KBM-7 (cell line): ENCODE results near the gene CACNA1C.

Experiments used
- DNase-seq: peaks from one replicate; pipeline ENCODE4 v3.0.0-alpha.2; 2015
- in situ Hi-C: fragments of 300-500 bp; cut with MboI; formaldehyde crosslinking; loops from 2 replicates; pipeline ENCODE4 v1.14.3; 2020; ENCODE audit warnings: low sequenced_read_pairs, low pct_unique_long_range_greater_than_20kb, mixed read lengths

Gene CACNA1C

DNA sequence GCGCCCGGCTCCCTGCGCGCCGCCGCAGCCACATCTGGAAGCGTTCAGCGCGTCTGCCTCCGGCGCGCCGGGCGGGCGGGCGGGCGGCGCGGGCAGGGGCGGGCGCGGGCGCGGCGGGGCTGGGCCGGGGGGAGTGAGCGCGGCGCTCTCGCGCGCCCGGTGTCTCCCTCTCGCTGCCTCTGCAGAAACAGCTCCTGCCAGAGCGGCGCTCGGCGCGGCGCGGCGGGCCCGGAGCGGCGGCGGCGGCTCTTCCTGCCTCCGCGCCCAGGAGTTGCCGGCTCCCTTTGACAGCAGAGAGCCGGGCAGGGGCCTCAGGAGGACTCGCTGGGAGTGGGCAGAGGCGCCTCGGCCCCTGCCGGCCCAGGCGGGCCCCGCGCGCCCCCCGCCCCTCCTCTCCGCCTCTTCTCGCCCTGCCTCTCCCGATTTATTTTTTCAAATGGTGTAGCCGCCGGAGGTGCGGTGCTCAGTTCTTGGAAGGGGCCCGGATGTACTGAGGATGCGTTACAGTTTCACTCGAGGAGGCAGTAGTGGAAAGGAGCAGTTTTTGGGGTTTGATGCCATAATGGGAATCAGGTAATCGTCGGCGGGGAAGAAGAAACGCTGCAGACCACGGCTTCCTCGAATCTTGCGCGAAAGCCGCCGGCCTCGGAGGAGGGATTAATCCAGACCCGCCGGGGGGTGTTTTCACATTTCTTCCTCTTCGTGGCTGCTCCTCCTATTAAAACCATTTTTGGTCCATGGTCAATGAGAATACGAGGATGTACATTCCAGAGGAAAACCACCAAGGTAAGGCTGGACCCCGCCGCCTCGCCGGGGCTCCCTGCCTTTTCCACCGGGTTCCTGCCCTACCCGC, at the start of gene CACNA1C:
TSS of gene CACNA1C (plus strand) at position 162 of the 853 bp plus-strand sequence. CDS start at position 738, 576 bp downstream.
- DNase-seq: peak; percentile 62
- in situ Hi-C loops: loop anchor here (25.0 kb wide), 1 partner anchor 534 kb away; no protein-coding TSS in a partner anchor

DNA sequence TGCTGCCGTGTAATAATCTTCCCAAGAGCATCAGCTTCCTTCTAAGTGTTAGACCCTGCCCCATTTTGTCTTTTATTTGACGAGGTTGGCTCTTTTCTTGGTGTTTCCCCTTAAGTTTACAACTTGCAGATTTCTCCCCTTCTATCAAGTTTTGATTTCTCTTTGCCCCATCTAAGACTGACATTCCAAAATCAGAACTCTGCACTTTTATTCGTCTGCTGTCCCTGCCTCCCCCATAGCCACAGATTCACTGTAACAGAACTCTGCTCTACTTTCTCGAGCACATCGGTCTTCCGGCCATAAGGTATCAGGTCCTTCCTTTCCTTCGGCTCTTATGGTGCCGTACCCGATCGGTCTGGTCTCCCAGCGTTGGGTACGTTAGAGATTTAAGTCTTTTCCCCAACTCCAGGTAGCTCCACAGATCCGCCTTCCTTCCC, 49.1 kb upstream of the CACNA1C start:
- DNase-seq: no peak
- in situ Hi-C loops: no loop called here

DNA sequence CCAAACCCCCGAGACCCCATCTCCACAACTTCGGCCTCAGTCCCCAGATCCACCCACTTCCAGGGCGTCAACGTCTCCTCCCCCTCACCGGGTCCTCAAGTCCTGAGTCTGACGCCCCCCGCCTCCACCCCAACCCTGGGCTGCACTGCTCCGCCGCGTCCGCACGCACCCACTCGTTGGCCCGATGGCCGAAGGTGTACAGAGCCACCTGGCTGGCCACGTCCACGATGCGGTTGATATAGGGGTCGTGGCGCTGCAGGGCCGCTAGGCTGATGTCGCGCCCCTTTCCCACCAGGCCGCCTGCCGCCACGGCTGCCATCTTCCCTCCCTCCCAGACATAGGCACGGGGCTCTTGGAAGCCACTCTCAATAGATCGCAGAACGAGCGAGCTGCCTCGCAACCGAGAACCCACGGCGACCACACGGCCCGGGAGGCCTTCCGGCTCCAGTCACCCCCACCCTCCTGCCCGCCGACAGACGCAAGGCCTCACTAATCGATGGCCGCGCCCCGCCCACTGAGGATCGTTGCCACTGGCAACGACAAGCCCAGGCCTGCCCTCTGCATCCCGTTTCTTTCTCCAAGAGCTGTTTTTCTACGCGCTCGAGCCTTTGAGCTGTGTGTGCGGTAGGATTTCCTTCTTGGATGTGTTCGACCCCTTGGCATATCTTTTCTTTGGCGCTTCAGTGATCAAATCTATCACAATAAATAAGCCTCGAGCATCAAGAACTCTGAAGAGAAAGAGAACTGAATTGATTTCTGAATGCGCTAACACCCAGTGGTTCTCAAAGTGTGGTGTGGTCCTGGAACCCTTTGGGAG, 48.5 kb upstream of the CACNA1C start, which contains the start of gene DCP1B:
TSS of gene DCP1B (minus strand) at position 345 of the 817 bp plus-strand sequence. CDS start at position 319, 26 bp downstream.
- peak; percentile 99 for DNase-seq
- in situ Hi-C loops: no loop called here

DNA sequence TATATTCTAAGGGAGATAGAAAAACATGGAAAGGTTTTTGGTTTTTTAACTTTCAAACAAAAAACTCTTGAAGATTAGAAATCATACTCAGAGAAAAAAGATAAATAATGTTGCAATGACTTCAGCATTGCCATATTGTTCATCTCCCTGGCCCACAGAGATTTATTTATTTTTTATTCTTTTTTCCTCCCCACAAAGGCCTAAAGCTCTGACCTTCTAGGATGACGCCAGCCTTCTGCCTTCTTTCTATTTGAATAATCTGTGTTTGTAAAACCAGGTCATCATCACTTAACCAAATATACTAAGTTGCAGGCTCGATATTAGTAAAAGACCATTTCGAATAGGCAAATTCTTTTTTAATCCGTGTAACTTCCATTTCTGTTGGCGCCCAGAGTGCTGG, 44.1 kb upstream of the CACNA1C start:
- no peak for DNase-seq
- in situ Hi-C loops: no loop called here

DNA sequence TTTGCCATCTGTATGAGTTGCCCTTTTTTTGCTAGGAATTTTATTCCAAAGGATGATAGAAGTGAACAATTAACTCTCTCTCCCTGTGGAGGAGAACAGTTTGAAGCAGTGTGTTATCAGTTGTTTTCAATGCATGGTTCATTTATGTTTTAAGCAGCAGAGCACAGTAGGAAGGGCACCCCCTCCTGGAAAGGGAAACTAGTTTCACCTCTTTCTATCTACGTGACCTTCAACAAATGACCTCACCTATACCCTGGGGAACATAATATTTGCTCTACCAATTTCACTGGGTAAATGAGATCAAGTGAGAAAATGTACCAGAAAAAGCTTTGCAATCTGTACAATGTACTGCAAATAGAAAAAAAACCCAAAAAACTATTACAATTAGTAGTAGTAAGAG, 43.2 kb upstream of the CACNA1C start:
- in situ Hi-C loops: no loop called here
- DNase-seq: peak; percentile 23

DNA sequence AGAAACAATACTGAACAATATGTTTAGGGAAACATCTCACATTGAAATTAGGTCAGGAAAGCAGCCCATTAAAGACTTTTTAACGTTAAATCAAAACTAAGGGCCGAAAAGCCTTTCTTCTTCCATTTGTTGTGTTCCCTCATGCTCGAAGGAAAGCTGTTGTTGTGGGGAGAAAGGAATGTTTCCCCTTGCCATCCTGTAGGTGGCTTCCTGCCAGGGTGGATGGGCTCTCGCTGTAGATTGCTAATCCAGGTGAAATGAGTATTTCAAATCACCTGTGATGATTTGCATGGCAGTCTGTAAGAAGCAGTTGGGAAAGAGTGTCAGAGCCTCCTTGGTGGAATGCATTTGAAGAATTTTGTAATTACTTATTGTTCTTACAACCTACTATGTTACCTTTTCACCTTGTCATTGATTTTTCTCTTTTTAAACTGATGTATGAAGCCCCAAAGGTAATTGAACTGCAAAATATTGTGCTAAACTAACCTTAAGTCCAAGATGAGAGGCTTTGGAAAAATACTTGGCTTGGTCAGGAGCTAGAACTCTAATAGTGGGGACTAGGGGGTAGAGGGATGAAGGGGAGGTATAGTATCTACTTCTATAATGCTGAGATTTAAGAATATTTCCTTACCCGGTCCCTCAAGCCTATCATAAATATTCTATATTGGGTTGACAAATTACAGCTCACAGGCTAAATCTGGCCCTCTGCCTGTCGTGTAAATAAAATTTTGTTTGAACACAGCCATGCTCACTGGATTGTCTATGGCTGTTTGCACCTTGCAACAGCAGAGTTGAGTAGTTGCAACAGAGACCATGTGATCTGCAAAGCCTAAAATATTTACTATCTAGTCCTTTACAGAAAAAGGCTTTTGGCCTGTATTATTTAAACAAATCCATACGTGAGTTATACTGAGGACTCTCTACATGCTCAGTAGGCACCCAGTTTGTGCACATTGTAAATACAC, 40.9 kb upstream of the CACNA1C start:
- in situ Hi-C loops: no loop called here
- DNase-seq: no peak

GRCh38 chr12:2013086-2013485, 39.7 kb upstream of the CACNA1C start:
- in situ Hi-C loops: no loop called here

GRCh38 chr12:2013527-2014223, 39.1 kb upstream of the CACNA1C start:
- in situ Hi-C loops: no loop called here
- DNase-seq: no peak

More at GRCh38 chr12:2013086-2013485, 39.7 kb upstream of the CACNA1C start:
- no peak for DNase-seq

- no peak for DNase-seq
- in situ Hi-C loops: no loop called here
These were observed 38.6 kb upstream of the CACNA1C start for GRCh38 chr12:2014231-2014630.

GRCh38 chr12:2016862-2017545, 35.8 kb upstream of the CACNA1C start:
- DNase-seq: no peak
- in situ Hi-C loops: no loop called here

GRCh38 chr12:2017546-2018337, 35.0 kb upstream of the CACNA1C start:
- no peak for DNase-seq
- in situ Hi-C loops: no loop called here

- in situ Hi-C loops: no loop called here
- no peak for DNase-seq
These were observed 34.4 kb upstream of the CACNA1C start for GRCh38 chr12:2018391-2018790.

- DNase-seq: no peak
- in situ Hi-C loops: no loop called here
These were observed 33.7 kb upstream of the CACNA1C start for GRCh38 chr12:2019126-2019525.

- in situ Hi-C loops: no loop called here
- no peak for DNase-seq
These were observed 32.3 kb upstream of the CACNA1C start for GRCh38 chr12:2020511-2020910.

- DNase-seq: no peak
- in situ Hi-C loops: no loop called here
These were observed 29.4 kb upstream of the CACNA1C start for GRCh38 chr12:2023365-2023764.

DNA sequence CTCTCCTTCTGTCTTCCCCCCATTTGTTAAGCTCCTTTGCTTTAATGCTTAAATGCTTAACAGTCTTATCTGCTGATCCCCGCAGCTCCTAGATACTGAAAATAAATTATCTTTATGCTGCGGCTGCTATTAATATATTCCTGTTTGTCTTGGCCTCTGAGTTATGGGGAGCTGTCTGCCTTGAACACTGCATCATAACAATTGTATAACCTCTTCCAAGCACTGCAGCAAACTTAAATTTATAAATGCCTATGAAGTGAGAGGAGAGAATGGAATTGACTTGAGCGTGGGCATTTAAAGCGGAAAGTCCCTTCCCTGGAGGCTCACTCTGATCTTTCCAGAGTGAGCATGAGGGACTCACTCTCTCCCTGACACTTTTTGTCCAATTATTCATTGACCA, 25.4 kb upstream of the CACNA1C start:
- in situ Hi-C loops: no loop called here

DNA sequence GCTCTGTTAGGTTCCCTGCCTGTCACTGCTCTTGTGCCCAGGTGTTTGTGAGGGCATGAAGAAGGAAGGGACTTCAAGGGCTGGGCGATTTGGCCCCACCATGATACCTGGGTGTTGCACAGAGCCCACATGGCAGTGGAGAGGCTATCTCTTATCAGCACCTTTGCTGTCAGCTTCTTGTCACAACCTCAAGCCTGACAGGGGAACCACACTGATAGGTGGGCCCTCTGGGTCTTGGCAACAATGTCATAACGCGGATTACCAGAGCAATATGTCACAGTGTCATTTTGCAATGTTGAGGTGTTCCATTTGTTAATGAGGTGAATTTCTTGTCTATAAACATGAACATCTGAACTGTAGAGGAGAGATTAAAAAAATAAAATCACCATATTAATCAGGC, 22.9 kb upstream of the CACNA1C start:
- DNase-seq: no peak
- in situ Hi-C loops: no loop called here

More for the DNA sequence above, 25.4 kb upstream of the CACNA1C start:
- DNase-seq: no peak
